Endothelial cell of umbilical vein (primary cell): ENCODE results near the gene GTF3C1. TPM values are rescaled to one million over a fixed set of nuclear protein-coding genes. Genes with fewer than 3 reads are reported as not detected.

Experiments used
- BruUV-seq: library from RNA; stranded (reverse); fragments of 400-500 nt; replicated peaks from 2 replicates; lab custom pipeline; 2021; lab: Mats Ljungman, UMichigan
- CTCF ChIA-PET: fragments of 300-600, 350-600 bp; sonication (Branson Sonifier 250); formaldehyde crosslinking; loops from one replicate; lab custom pipeline; 2021; ENCODE audit warnings: antibody characterized with exemption, inconsistent platforms; lab: Charles Lee
- POLR2A ChIA-PET: fragments of 300-600, 350-600 bp; sonication (Branson Sonifier 250); formaldehyde crosslinking; loops from one replicate; lab custom pipeline; 2021; ENCODE audit warnings: antibody characterized with exemption, inconsistent platforms; lab: Charles Lee
- DNase-seq: peaks from one replicate; pipeline ENCODE4 v3.0.0-alpha.2; 2011; ENCODE audit warnings: low read depth, low spot score
- FAIRE-seq: peaks from 2 replicates; lab custom pipeline; 2011; peaks lifted over from hg19 to GRCh38; lab: Jason Lieb, UNC
- H2AFZ ChIP-seq: 2 replicates; pipeline ENCODE4 v1.6.0; 2012; ENCODE audit warnings: low read depth, low read length, control low read depth, inconsistent platforms
- H3K27ac ChIP-seq: 2 replicates; pipeline ENCODE4 v1.5.1; 2011; ENCODE audit warnings: low read depth, mild to moderate bottlenecking, control low read depth, low read length, moderate library complexity; ENCODE audit not compliant: insufficient read depth
- H3K27me3 ChIP-seq, 2 experiments: 2 replicates each; pipeline versions ENCODE4 v1.6.0 to v1.6.1; 2011; ENCODE audit warnings: low read length in 2 of 2, mixed read lengths in 1 of 2; ENCODE audit not compliant: control insufficient read depth in 2 of 2, insufficient read depth in 2 of 2
- H3K36me3 ChIP-seq, 2 experiments: 2 replicates in 1 of 2; 3 replicates in 1 of 2; pipeline ENCODE4 v1.5.1; 2011; ENCODE audit warnings: low read length in 2 of 2, mild to moderate bottlenecking in 1 of 2, moderate library complexity in 1 of 2; ENCODE audit not compliant: control insufficient read depth in 2 of 2, insufficient read depth in 2 of 2; ENCODE audit errors: extremely low read depth in 1 of 2
- H3K4me1 ChIP-seq: 3 replicates; pipeline ENCODE4 v1.5.1; 2011; ENCODE audit warnings: mild to moderate bottlenecking, low read length; ENCODE audit not compliant: control insufficient read depth, insufficient read depth; ENCODE audit errors: extremely low read depth
- H3K4me2 ChIP-seq: 2 replicates; pipeline ENCODE4 v1.6.1; 2011; ENCODE audit warnings: low read length, control low read depth, mixed read lengths; ENCODE audit not compliant: insufficient read depth
- H3K4me3 ChIP-seq, 3 experiments: fragments of 200-600 bp in 1 of 3; sonication (generic), shearing (Covaris generic) in 1 of 3; replicated peaks in 1 of 3; 2 replicates each; pipeline ENCODE4 v1.5.1; 2011 to 2016; ENCODE audit warnings: control low read depth in 3 of 3, low read length in 3 of 3, mild to moderate bottlenecking in 2 of 3, inconsistent platforms in 1 of 3, low read depth in 1 of 3, moderate library complexity in 1 of 3; ENCODE audit not compliant: insufficient read depth in 1 of 3
- H3K79me2 ChIP-seq: 2 replicates; pipeline ENCODE4 v1.6.0; 2012; ENCODE audit warnings: low read length, inconsistent platforms; ENCODE audit not compliant: control insufficient read depth, insufficient read depth
- H3K9ac ChIP-seq: replicated peaks from 2 replicates; pipeline ENCODE3; 2011; ENCODE audit warnings: low read length, control low read depth; ENCODE audit not compliant: insufficient read depth; ENCODE audit errors: extremely low read depth
- H3K9me1 ChIP-seq: replicated peaks from 3 replicates; pipeline ENCODE4 v1.6.0; 2011; ENCODE audit warnings: mild to moderate bottlenecking, low read length; ENCODE audit not compliant: control insufficient read depth, insufficient read depth; ENCODE audit errors: extremely low read depth
- H3K9me3 ChIP-seq: replicated peaks from 2 replicates; pipeline ENCODE4 v1.5.1; 2012; ENCODE audit warnings: low read length, inconsistent platforms; ENCODE audit not compliant: control insufficient read depth, insufficient read depth
- H4K20me1 ChIP-seq: replicated peaks from 2 replicates; pipeline ENCODE3; 2011; ENCODE audit warnings: mild to moderate bottlenecking, low read length; ENCODE audit not compliant: control insufficient read depth, insufficient read depth; ENCODE audit errors: extremely low read depth
- EZH2 ChIP-seq: IDR thresholded peaks from 2 replicates; pipeline ENCODE4 v1.6.1; 2012; ENCODE audit warnings: borderline replicate concordance, low read depth, mild to moderate bottlenecking, moderate library complexity, low read length, inconsistent platforms; ENCODE audit not compliant: severe bottlenecking
- FOS ChIP-seq: IDR thresholded peaks from 2 replicates; pipeline ENCODE4 v1.6.1; 2011; ENCODE audit warnings: mild to moderate bottlenecking, low read length, moderate library complexity, borderline replicate concordance; ENCODE audit not compliant: insufficient read depth
- GATA2 ChIP-seq: IDR thresholded peaks from 2 replicates; pipeline ENCODE4 v1.7.0; 2011; ENCODE audit warnings: low read depth, mild to moderate bottlenecking, moderate library complexity, mixed read lengths, low read length; ENCODE audit not compliant: insufficient read length, insufficient read depth
- JUN ChIP-seq: IDR thresholded peaks from 2 replicates; pipeline ENCODE4 v1.6.1; 2011; ENCODE audit warnings: borderline replicate concordance, low read depth; ENCODE audit not compliant: insufficient read length, insufficient read depth
- MYC ChIP-seq: IDR thresholded peaks from one replicate; pipeline ENCODE4 v1.6.1; 2011; ENCODE audit warnings: mild to moderate bottlenecking, low read depth, low read length
- POLR2A ChIP-seq: IDR thresholded peaks from 2 replicates; pipeline ENCODE4 v1.6.1; 2012; ENCODE audit warnings: low read depth, mild to moderate bottlenecking, control low read depth, low read length
- POLR2AphosphoS5 ChIP-seq: IDR thresholded peaks from 2 replicates; pipeline ENCODE4 v1.6.1; 2012; ENCODE audit warnings: low read depth, mild to moderate bottlenecking, control low read depth, low read length, moderate library complexity; ENCODE audit not compliant: insufficient read depth
- dilution Hi-C: fragments of 300-500 bp; cut with MboI; formaldehyde crosslinking; loops from one replicate; pipeline ENCODE4 v1.15.0; 2019; ENCODE audit warnings: low sequenced_read_pairs; ENCODE audit not compliant: extremely low pct_ligation_motif_present
- intact Hi-C: fragments of 100-400 bp; cut with micrococcal nuclease; formaldehyde crosslinking; loops from one replicate; pipeline ENCODE4 v1.10.0; 2022
- polyA plus RNA-seq, 4 experiments: library from polyadenylated mRNA; depleted of rRNA in 3 of 4; stranded (reverse) in 3 of 4; unstranded in 1 of 4; fragments of >200 nt; gene quantifications; 2 replicates each; pipeline versions ENCODE4 v1.2.1 to v1.2.3, GENCODE V29; 2011 to 2012; ENCODE audit warnings: missing spikeins in 1 of 4
- total RNA-seq: library from RNA; stranded (reverse); gene quantifications from 2 replicates; pipeline ENCODE4 v1.2.3, GENCODE V29; 2021
- TF ChIP-seq, protein P1 (sequence below), 2 donors: IDR thresholded peaks; 1 replicate in 1 of 2; 2 replicates in 1 of 2; pipeline ENCODE4 v1.5.1; 2011; ENCODE audit warnings: low read length in 2 of 2, mild to moderate bottlenecking in 2 of 2, moderate library complexity in 2 of 2, control low read depth in 1 of 2, inconsistent platforms in 1 of 2, low read depth in 1 of 2; ENCODE audit not compliant: insufficient read depth in 1 of 2; ENCODE audit errors: extremely low read depth in 1 of 2
- TF ChIP-seq, protein P2 (sequence below): IDR thresholded peaks from 2 replicates; pipeline ENCODE4 v1.6.1; 2011; ENCODE audit not compliant: insufficient read depth, insufficient read length

Gene GTF3C1
- total and polyA plus RNA-seq, 2 donors (not counting 3 experiments of a cell fraction or from before 2014, with no cell fraction given) = 58.1 to 86.1 TPM

DNA sequence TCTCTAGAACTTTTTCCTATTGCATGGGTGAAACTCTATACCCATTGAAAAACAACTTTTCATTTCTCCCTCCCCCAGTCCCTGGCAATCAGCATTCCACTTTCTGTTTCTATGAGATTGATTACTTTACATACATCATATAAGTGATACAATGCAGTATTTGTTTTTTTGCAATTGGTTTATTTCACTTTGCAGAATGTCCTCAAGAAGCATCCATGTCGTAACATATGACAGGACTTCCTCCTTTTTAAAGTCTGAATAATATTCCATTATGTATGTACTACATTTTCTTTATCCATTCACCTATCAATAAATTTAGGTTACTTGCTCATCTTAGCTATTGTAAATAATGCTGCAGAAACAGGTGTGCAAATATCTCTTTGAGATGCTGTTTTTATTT lies 139.0 kb downstream of the GTF3C1 start:
- no peak for FAIRE-seq
- CTCF ChIA-PET = no interaction called here
- H3K4me1 ChIP-seq = peaks cover 4% of the 10 kb centered on the region
- intact Hi-C loops = no loop called here
- no peaks in the 10 kb centered on the region for H3K36me3 ChIP-seq
- no peak overlapping the region for H3K4me3 ChIP-seq
- H3K9me1 ChIP-seq = no peaks in the 10 kb centered on the region
- H2AFZ ChIP-seq = no peak overlapping the region
- POLR2A ChIA-PET = no interaction called here
- H3K27me3 ChIP-seq = peaks cover 0 to 2% of the 10 kb centered on the region in 2 experiments
- DNase-seq = no peak
- no TSS peak for BruUV-seq
- no peak overlapping the region for H3K9ac ChIP-seq
- H3K79me2 ChIP-seq = no peaks in the 10 kb centered on the region
- no peaks in the 10 kb centered on the region for H4K20me1 ChIP-seq
- H3K27ac ChIP-seq = no peak overlapping the region
- dilution Hi-C loops = no loop called here
- H3K4me2 ChIP-seq = no peak overlapping the region
- no peaks in the 10 kb centered on the region for H3K9me3 ChIP-seq
- no peak for TF ChIP-seq JUN
- no peak for TF ChIP-seq POLR2A
- no peak for TF ChIP-seq EZH2
- TF ChIP-seq, protein P1, sequence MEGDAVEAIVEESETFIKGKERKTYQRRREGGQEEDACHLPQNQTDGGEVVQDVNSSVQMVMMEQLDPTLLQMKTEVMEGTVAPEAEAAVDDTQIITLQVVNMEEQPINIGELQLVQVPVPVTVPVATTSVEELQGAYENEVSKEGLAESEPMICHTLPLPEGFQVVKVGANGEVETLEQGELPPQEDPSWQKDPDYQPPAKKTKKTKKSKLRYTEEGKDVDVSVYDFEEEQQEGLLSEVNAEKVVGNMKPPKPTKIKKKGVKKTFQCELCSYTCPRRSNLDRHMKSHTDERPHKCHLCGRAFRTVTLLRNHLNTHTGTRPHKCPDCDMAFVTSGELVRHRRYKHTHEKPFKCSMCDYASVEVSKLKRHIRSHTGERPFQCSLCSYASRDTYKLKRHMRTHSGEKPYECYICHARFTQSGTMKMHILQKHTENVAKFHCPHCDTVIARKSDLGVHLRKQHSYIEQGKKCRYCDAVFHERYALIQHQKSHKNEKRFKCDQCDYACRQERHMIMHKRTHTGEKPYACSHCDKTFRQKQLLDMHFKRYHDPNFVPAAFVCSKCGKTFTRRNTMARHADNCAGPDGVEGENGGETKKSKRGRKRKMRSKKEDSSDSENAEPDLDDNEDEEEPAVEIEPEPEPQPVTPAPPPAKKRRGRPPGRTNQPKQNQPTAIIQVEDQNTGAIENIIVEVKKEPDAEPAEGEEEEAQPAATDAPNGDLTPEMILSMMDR (IDR thresholded peaks at IDR 0.05; ENCODE audit: extremely low read depth in 1 of 2, insufficient read depth in 1 of 2, low read depth in 1 of 2, low read length in 2 of 2) = no peak
- no peak for TF ChIP-seq MYC
- no peak for TF ChIP-seq FOS
- TF ChIP-seq, protein P2, sequence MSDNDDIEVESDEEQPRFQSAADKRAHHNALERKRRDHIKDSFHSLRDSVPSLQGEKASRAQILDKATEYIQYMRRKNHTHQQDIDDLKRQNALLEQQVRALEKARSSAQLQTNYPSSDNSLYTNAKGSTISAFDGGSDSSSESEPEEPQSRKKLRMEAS = no peak
- no peak for TF ChIP-seq GATA2
- TF ChIP-seq POLR2AphosphoS5 = no peak

Other genes with a start within 250 kb of the GTF3C1 start
- gene IL4R, start 235.9 kb downstream of the GTF3C1 start, total RNA-seq = 139 and 150 TPM in 2 replicates
- 138 and 146 TPM in 2 replicates for gene IL4R, start 235.9 kb downstream of the GTF3C1 start, polyA plus RNA-seq
- not detected in 2 replicates for gene IL21R, start 147.7 kb downstream of the GTF3C1 start, total RNA-seq
- 0.03 TPM in 2 replicates for gene IL21R, start 147.7 kb downstream of the GTF3C1 start, polyA plus RNA-seq
- 26.8 and 30.7 TPM in 2 replicates for gene KATNIP, start 231 bp upstream of the GTF3C1 start, total RNA-seq
- 14.7 and 15.6 TPM in 2 replicates for gene KATNIP, start 231 bp upstream of the GTF3C1 start, polyA plus RNA-seq